ENCODE measurements around the gene RAMP2.

RAMP2 gene

GRCh38 chr17:42780851-42781638 is 20.0 kb downstream of the RAMP2 start:
- peak overlapping the region; percentile 51 for H3K27ac ChIP-seq
- TF ChIP-seq CTCF (IDR thresholded peaks at IDR 0.05): no peak
- TF ChIP-seq ZFX (IDR thresholded peaks at IDR 0.05; ENCODE audit: borderline replicate concordance): no peak

DNA sequence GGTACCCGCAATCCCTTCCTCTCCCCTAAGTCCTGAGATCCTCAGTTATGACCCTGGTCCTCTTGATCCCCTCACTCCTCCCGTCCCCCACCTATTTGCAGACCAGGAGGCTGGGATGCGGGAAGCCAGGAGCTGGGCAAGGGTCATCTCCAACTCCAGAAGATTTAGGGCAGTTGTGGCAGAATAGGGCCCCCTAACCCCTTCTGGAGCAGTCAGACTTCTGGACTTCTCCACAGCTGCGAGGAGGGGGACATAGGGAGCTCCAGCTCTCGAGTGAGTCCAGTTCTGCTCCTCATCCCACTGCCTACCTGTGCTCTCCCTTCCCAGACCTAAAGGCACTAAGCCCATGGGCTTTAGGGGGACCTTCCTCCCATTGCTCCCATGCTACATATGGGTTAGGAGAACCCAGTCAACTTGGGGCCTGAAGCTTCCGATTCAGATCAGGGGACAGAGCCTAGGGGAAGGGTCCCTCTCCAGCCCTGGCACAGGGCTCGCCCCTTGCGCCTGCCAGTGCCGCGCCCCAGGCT is 20.7 kb downstream of the RAMP2 start:
- TF ChIP-seq ZFX (IDR thresholded peaks at IDR 0.05; ENCODE audit: borderline replicate concordance) (no peak), CTCF (IDR thresholded peaks at IDR 0.05) (no peak)

DNA sequence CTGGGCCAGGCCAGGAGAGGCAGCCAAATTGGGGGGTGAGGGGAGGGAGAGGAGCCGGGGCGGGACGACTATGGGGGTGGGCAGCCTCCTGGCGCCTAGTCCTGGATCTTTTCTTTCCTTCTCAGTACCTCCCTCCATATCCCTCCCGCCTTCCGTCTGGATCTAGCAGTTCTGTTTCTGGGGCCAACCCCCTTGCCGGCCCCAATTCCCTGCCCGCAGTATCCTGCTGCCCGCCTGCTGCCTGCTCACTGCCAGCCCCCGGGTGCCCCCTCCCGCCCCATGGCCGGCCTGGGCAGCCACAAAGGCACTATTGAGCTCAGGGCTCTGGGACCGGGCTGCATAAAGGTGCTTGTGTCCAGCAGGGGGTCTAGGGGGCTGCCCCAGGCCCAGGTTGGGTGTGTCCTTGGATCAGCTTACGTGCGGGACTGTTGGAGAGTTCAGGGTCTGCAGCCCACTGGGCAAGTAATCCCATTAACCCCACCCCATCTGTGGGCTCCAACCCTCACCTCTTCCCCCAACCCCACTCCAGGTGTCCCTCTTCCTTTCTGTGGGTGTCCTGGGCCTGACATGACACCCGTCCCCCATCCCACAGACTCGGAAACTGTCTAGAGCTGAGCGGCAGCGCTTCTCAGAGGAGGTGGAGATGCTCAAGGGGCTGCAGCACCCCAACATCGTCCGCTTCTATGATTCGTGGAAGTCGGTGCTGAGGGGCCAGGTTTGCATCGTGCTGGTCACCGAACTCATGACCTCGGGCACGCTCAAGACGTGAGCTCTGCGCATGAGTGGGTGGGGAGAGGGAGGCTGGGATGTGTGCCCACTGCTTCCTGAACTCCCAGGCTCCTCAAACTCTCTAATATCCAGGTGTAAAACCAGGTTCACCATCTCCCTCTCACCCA is 21.4 kb downstream of the RAMP2 start:
- no peak overlapping the region for H3K27ac ChIP-seq
- no peak for TF ChIP-seq CTCF (IDR thresholded peaks at IDR 0.05)
- TF ChIP-seq ZFX (IDR thresholded peaks at IDR 0.05; ENCODE audit: borderline replicate concordance): no peak

More for the DNA sequence above, 20.7 kb downstream of the RAMP2 start:
- no peak overlapping the region for H3K27ac ChIP-seq

DNA sequence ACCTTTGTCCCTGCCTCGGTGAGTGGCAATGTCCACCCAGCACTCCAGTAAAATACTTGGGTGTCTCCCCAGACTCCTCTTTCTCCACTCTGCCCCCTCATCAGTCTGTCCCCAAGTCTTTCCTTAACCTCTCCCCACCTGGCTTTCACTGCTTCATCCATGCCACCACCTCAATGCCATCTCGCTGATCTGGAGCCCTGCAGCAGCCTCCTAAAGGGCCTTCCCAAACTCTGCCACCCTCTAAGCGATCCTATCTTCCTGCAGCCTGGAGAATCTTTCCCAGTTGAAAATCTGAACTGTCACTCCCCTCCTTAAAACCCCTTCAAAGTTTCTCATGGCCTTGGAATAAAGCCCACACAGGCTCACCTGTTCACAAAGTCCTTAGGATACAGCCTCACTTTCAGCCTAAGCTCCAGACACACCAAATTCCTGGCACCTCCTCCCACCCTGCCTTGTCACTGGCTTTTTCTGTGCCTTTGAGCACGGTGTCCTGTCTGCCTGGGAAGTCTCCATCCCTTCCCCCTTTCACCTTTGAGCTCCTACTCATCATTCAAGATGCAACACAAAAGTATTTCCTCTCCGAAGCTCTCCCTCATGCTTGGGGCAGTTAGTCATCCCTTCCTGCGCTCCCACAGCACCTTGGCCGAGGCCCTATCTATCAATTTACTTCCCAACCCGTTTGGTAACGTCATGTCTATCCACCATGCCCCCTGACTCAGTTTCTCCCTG is 22.2 kb downstream of the RAMP2 start:
- TF ChIP-seq ZFX (IDR thresholded peaks at IDR 0.05; ENCODE audit: borderline replicate concordance) (no peak), CTCF (IDR thresholded peaks at IDR 0.05) (no peak)
- H3K27ac ChIP-seq: no peak overlapping the region

DNA sequence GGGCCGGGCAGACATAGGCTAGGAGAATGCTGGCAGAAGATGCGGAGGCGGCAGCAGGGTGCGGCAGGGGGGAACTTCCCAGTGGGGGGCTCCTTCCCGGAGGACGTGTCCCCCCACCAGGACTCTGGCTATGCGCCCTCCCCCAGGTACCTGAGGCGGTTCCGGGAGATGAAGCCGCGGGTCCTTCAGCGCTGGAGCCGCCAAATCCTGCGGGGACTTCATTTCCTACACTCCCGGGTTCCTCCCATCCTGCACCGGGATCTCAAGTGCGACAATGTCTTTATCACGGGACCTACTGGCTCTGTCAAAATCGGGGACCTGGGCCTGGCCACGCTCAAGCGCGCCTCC is 22.7 kb downstream of the RAMP2 start:
- TF ChIP-seq ZFX (IDR thresholded peaks at IDR 0.05; ENCODE audit: borderline replicate concordance) (no peak), CTCF (IDR thresholded peaks at IDR 0.05) (no peak)
- no peak overlapping the region for H3K27ac ChIP-seq

GRCh38 chr17:42784409-42784808 is 23.4 kb downstream of the RAMP2 start:
- no peak for TF ChIP-seq ZFX (IDR thresholded peaks at IDR 0.05; ENCODE audit: borderline replicate concordance)
- no peak for TF ChIP-seq CTCF (IDR thresholded peaks at IDR 0.05)
- H3K27ac ChIP-seq: no peak overlapping the region
